Activated CD8-positive, alpha-beta memory T cell treated with anti-CD3 and anti-CD28 coated beads, Interleukin-2, amount 50 U/mL, for 4 hours (primary cell): ENCODE results near the gene GAPVD1.
"Not testable (repeated sequence)": the region's sequence is repeated elsewhere in the genome, so short reads cannot be mapped to it uniquely, and the experiment has no call there.

Source experiments
- DNase-seq: peaks from one replicate; pipeline ENCODE4 v3.0.0-alpha.2; 2020

Gene GAPVD1

GRCh38 chr9:125316359-125316758 is 54.7 kb downstream of the GAPVD1 start:
- DNase-seq = not testable (repeated sequence)

- DNase-seq = no peak
Observed at GRCh38 chr9:125317704-125318103, 56.1 kb downstream of the GAPVD1 start.

DNA sequence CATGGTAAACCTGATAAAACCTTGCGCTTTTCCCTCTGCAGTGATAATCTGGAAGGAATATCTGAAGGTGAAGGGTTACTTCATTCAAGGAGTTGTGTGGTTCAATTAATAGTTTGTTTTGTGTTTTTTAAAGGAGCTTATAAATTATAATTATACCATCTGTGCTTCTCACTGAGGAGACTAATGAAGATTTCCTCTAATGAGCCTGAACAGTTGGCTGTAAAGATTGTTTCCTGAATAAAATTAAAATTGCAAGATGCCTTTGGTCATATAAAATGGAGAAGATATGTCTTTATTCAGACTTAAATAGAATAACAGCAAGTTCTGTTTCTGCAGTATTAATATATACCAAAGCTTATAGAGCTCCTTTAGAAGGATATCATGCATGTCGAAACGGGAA is 59.9 kb downstream of the GAPVD1 start:
- no peak for DNase-seq

DNA sequence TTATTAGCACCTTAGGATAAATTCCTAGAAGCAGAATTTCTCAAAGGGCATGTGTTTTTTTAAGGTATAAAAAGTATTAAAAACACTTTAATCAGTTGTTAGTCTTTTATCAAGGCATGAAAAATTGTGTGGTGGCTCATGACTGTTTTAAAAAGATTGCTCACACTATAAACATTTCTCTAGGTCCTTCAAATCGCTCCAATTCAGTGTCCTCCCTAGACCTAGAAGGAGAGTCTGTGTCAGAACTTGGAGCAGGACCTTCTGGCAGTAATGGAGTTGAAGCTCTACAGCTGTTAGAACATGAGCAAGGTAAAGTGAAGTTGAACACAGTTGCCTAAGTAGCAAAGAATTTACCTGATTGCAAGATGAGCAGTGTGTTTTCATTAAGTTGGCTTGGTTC is 62.0 kb downstream of the GAPVD1 start:
- DNase-seq = no peak

- DNase-seq = no peak
Observed at GRCh38 chr9:125325826-125326225, 64.2 kb downstream of the GAPVD1 start.

GRCh38 chr9:125329978-125330377 is 68.4 kb downstream of the GAPVD1 start:
- no peak for DNase-seq

DNA sequence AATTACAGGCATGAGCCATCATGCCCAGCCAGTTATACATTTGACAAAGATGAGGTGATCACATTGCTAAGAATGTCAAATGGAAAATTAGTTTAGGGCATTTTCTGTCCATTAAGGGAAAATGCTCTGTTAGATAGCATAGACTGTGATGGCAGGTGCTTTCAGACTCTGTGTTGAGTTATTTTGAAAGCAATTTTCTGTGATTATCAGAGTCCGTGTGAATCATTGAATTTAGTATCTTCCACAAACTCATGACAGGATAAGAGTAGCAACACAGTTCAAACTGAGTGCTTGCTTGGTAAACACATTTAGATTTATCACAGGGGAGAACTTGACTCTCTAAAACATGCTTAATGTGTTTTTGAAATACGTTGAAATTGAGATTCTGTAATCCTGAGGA is 69.0 kb downstream of the GAPVD1 start:
- DNase-seq = no peak

DNA sequence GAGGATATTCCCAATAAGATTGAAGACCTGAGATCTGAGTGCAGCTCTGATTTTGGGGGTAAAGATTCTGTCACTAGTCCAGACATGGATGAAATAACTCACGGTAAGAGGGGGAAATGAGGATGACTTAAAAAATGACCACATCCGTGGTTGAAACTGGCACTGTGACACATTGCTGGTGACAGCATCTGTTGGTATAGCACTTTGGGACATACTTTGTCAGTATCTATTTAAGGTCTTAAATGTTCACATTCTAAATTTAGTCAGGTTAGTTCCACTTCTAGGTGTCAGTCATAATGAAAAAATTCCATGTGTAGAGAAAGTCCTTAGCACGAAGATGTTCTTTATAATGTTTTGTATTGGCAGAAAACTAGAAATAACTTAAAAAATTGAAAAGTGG is 70.9 kb downstream of the GAPVD1 start:
- DNase-seq = no peak

GRCh38 chr9:125337236-125337635 is 75.6 kb downstream of the GAPVD1 start:
- no peak for DNase-seq

DNA sequence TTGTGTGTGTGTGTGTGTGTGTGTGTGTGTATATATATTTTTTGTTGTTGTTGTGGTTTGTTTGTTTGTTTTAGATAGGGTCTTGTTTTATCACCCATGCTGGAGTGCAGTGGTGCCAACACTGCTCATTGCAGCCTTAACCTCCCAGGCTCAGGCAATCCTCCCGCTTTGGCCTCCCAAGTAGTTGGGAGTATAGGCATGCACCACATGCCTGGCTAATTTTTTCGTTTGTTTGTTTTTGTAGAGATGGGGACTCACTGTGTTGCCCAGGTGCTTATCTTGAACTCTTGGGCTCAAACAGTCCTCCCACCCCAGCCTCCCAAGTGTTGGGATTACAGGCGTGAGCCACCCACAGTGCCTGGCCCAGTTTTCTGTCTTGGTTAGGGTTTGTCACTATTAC is 77.3 kb downstream of the GAPVD1 start:
- DNase-seq = no peak

- no peak for DNase-seq
Observed at GRCh38 chr9:125341566-125341965, 79.9 kb downstream of the GAPVD1 start.

DNA sequence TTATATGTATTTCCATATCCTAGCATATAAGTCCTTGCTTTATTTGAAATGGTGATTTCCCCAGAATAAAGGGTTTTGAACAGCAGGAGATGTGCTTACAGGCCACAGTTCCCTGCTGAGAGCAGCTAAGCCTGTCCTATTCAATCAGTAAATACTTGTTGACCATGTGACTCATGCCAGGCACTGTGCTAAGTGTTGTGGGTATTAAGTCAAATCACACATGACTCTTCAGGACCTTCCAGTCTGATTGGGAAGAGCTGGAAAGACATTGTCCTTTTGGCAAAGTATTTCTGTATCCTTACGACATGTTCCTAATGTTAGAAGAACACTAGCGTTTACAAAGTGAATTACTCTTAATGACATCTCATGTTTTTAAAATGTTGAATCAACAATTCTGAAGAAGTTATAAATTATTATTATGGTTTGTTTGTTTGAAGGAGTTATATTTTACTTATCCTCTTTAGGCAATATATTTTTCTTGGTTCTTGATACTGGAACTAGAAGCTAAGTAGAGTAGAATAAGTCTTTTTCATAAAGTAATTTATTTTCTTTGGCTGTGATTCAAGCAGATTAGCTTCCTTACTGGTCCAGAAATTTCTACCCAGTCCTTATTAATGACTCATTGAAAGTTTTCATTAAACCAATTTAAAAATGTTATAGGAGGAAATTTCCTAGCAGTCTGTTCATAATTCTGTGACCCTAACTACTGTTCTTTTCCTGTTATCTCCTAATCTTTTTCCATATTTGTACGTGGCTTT is 82.1 kb downstream of the GAPVD1 start:
- no peak for DNase-seq

DNA sequence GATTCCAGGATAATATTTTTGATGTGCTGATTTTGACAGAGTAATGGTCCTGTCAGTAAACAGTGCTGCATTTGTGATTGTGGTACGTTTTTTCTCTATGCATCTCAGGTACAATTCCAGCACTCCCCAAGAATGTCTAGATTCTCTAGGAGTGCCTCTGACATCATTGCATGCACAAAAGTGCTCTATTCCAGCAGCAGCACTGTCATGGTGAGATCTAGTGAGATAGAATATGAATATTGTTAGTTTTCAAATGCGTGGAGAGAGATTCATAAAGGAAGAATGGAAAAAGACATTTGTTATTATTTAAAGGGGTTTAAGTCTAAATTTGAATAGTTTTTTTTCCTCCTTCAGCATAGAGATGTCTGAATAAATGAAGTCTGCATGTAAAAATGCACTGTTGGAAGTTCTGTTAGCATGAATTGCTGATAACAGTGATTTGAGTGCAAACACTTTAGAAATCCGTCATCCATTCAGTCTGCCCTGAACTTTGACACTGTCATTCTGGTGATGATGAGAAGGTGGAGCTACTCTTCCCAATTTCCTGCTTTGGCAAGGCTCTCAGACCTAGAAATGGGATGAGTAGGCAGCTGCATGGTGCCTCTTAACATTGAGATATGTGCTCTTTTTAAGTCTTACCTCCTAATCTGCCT is 84.6 kb downstream of the GAPVD1 start:
- DNase-seq = no peak

DNA sequence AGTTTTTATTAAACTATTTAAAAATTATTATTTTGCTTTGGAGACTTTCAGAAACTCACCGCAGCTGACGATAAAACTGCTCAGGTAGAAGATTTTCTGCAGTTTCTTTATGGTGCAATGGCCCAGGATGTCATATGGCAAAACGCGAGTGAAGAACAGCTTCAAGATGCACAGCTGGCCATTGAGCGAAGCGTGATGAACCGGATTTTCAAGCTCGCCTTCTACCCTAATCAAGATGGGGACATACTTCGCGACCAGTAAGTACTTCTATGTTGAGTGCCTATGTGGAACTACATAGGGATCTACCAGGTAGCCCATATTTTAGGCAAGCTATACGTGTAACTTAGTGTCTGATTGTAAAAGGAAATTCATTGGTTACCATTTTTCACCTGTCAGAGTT is 94.0 kb downstream of the GAPVD1 start:
- DNase-seq = no peak

GRCh38 chr9:125356032-125356431 is 94.4 kb downstream of the GAPVD1 start:
- DNase-seq = no peak

DNA sequence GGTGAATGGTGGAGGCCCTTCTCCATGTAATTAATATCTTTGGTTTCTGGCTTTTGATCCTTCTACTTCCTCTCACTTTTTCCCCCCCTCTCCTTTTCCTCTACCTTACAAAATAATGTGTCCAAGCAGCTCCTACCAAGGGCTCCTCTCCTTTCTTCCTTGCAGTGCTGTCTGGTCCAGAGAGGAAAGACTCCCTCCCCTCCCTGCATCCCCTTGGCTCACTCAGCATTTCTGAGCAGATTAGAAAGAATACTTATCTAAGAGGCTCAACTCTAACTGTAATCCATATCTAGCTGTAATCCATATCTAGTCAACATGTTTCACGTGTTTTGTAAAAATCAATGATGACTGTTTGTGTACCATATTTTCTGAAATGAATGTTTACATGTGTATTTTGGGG is 97.4 kb downstream of the GAPVD1 start:
- no peak for DNase-seq

DNA sequence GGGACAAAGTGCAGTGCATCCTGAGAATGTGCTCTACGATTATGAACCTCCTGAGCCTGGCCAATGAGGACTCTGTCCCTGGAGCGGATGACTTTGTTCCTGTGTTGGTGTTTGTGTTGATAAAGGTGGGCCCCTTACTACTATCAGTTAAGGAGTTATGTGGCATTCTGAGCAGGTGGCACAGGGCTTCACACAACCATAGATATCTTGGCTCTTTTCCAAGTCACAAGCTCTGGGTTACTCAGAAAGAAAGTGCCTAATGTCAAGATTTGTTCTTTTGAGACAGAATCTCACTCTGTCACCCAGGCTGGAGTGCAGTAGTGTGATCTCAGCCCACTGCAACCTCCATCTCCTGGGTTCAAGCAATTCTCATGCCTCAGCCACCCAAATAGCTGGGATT is 99.0 kb downstream of the GAPVD1 start:
- no peak for DNase-seq

- DNase-seq = no peak
Observed at GRCh38 chr9:125361837-125362531, 100.4 kb downstream of the GAPVD1 start.

GRCh38 chr9:125366676-125367075 is 105.0 kb downstream of the GAPVD1 start:
- DNase-seq = no peak

DNA sequence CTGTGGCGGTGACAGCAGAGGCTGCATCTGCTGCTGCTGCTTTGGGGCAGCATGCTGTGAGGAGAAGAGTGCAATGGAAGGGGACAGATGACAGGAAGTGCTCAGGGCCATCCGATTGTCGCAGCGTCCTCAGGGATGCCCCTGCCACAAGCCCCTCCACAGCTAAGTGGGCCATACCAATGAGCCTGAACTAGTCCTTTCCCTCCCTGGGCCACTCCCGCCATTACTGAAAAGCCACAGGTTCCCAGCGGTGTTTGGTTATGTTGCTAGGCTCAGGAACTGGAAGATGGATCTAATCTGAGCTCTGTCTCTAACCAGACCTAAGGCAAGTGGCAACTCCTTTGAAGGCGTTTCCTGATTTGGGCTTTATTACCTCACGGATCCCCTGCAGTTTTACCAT is 109.2 kb downstream of the GAPVD1 start:
- no peak for DNase-seq

- no peak for DNase-seq
Observed at GRCh38 chr9:125372441-125373226, 111.0 kb downstream of the GAPVD1 start.

- peak; percentile 54 for DNase-seq
Observed at GRCh38 chr9:125374443-125375309, 113.0 kb downstream of the GAPVD1 start.
